ENCODE measurements around the gene NTRK1.

DNA sequence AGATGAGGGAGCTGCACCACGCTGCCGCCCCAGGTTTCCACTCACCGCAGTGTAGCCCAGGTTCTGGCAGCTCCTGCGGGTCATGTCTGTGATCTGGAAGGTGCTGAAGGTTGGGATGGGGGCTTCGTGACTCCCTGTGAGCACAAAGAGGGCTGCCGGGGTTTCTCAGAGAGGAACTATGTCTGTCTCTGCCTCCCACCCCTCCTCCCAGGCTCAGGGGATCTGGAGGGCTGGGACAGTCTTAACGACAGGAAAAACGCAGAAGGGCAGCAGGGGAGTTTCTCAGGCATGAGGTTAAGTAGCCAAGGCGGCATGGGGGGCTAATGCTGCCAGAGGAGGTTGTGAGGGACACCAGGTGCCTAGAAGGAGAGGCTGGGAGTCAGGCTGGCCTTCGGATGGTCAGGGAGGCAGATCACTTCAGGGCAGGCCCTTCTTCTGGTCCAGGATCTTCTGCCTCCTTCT is 44.7 kb upstream of the NTRK1 start:
- TF ChIP-seq, protein P1, sequence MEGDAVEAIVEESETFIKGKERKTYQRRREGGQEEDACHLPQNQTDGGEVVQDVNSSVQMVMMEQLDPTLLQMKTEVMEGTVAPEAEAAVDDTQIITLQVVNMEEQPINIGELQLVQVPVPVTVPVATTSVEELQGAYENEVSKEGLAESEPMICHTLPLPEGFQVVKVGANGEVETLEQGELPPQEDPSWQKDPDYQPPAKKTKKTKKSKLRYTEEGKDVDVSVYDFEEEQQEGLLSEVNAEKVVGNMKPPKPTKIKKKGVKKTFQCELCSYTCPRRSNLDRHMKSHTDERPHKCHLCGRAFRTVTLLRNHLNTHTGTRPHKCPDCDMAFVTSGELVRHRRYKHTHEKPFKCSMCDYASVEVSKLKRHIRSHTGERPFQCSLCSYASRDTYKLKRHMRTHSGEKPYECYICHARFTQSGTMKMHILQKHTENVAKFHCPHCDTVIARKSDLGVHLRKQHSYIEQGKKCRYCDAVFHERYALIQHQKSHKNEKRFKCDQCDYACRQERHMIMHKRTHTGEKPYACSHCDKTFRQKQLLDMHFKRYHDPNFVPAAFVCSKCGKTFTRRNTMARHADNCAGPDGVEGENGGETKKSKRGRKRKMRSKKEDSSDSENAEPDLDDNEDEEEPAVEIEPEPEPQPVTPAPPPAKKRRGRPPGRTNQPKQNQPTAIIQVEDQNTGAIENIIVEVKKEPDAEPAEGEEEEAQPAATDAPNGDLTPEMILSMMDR (conservative IDR thresholded peaks at IDR 0.05 in 1 of 2, IDR thresholded peaks at IDR 0.05 in 1 of 2; ENCODE audit: low read depth in 1 of 2, low read length in 2 of 2), result no peak
- TF ChIP-seq EZH2 (IDR thresholded peaks at IDR 0.05; ENCODE audit: low read length, missing control alignments), result no peak
